ENCODE measurements around the gene BTBD3.

DNA sequence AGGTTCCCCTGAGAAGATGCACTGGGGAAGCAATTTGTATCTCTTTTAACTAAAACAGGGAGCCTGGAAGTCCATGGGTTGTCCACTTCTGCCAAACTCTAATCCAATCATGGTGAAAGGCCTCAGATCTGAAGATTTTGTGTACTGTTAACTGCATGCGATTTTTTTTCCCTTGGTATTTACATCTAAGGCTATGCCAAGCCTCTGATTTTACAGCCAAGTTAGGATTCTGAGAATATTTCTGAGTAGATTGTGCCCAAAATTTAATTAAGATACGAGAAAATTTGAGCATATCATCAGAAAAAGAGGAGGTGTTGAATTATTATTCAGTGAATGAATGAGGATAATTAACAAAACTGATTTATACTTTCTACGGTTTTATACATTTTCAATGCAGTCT is 34.0 kb downstream of the BTBD3 start:
- TF ChIP-seq, protein P1, sequence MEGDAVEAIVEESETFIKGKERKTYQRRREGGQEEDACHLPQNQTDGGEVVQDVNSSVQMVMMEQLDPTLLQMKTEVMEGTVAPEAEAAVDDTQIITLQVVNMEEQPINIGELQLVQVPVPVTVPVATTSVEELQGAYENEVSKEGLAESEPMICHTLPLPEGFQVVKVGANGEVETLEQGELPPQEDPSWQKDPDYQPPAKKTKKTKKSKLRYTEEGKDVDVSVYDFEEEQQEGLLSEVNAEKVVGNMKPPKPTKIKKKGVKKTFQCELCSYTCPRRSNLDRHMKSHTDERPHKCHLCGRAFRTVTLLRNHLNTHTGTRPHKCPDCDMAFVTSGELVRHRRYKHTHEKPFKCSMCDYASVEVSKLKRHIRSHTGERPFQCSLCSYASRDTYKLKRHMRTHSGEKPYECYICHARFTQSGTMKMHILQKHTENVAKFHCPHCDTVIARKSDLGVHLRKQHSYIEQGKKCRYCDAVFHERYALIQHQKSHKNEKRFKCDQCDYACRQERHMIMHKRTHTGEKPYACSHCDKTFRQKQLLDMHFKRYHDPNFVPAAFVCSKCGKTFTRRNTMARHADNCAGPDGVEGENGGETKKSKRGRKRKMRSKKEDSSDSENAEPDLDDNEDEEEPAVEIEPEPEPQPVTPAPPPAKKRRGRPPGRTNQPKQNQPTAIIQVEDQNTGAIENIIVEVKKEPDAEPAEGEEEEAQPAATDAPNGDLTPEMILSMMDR (IDR thresholded peaks at IDR 0.05) = no peak
- TF ChIP-seq GABPB1 (CRISPR knock-in tag; IDR thresholded peaks at IDR 0.05) (no peak), JAZF1 (CRISPR knock-in tag; IDR thresholded peaks at IDR 0.05) (no peak)
